AG04450 (cell line): ENCODE data around the gene ANKRD39. TPM values are rescaled to one million over a fixed set of nuclear protein-coding genes. Genes with fewer than 3 reads are reported as not detected.
"Not testable (repeated sequence)": the region's sequence is repeated elsewhere in the genome, so short reads cannot be mapped to it uniquely, and the experiment has no call there.

Source experiments
- CTCF ChIA-PET: fragments of 300-600, 350-600 bp; formaldehyde crosslinking; extraction: SDS; loops from one replicate; lab custom pipeline; 2022; ENCODE audit warnings: antibody characterized with exemption, inconsistent platforms; lab: Charles Lee
- POLR2A ChIA-PET: fragments of 350-600 bp; formaldehyde crosslinking; extraction: SDS; loops from one replicate; lab custom pipeline; 2021; ENCODE audit warnings: antibody characterized with exemption, inconsistent platforms; lab: Yijun Ruan, JAX
- DNase-seq: peaks from one replicate; pipeline ENCODE4 v3.0.0-alpha.2; 2011; ENCODE audit warnings: low read depth, low spot score
- H3K27ac ChIP-seq: one replicate; pipeline ENCODE4 v1.5.1; 2012; ENCODE audit warnings: low read depth, low read length, control low read depth
- H3K27me3 ChIP-seq: one replicate; pipeline ENCODE4 v1.6.0; 2012; ENCODE audit warnings: low read length; ENCODE audit not compliant: control insufficient read depth, insufficient read depth
- H3K4me3 ChIP-seq: 2 replicates; pipeline ENCODE4 v1.5.1; 2011; ENCODE audit warnings: mild to moderate bottlenecking, low read depth, low read length, control low read depth
- H3K9me3 ChIP-seq: 2 replicates; pipeline ENCODE4 v1.5.1; 2012; ENCODE audit warnings: low read length; ENCODE audit not compliant: control insufficient read depth, insufficient read depth
- polyA plus RNA-seq: library from polyadenylated mRNA; depleted of rRNA; stranded (reverse); fragments of >200 nt; gene quantifications from 2 replicates; pipeline ENCODE4 v1.2.3, GENCODE V29; 2011
- TF ChIP-seq, protein P1 (sequence below): IDR thresholded peaks from 2 replicates; pipeline ENCODE4 v1.5.1; 2011; ENCODE audit warnings: low read depth, low read length, control low read depth, inconsistent platforms

ANKRD39 gene
- polyA plus RNA-seq, 1 experiment, result 3.8 TPM

DNA sequence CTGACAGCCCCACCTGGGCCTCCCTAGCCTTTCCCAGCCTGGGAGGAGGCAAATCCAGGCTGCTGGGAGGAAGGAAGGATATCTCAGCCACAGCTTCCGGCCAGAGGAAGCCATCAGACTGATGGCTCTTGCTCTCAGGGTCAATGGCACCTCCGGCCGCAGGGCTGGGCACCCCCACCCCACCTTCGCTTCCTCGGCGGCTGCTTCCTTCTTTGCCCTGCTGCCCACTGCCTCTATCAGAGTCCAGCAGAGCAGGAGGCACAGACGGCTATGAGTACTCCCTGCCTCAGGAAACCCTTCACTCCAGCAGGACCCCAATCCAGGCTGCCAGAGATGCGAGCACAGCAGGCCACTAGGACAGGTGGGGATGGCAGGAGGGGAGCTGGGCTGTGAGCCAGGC lies 8.8 kb upstream of the ANKRD39 start:
- no peaks in the 10 kb centered on the region for H3K27me3 ChIP-seq
- H3K4me3 ChIP-seq, result peak overlapping the region; percentile 85
- H3K27ac ChIP-seq, result no peak overlapping the region
- no peak for DNase-seq
- ChIA-PET CTCF (interaction anchor here (1.3 to 3.4 kb wide), 2 partner anchors 9 to 86 kb away, joined by 3 to 60 read pairs; partner anchors contain the start of gene ANKRD39), POLR2A (no interaction called here)
- TF ChIP-seq, protein P1, sequence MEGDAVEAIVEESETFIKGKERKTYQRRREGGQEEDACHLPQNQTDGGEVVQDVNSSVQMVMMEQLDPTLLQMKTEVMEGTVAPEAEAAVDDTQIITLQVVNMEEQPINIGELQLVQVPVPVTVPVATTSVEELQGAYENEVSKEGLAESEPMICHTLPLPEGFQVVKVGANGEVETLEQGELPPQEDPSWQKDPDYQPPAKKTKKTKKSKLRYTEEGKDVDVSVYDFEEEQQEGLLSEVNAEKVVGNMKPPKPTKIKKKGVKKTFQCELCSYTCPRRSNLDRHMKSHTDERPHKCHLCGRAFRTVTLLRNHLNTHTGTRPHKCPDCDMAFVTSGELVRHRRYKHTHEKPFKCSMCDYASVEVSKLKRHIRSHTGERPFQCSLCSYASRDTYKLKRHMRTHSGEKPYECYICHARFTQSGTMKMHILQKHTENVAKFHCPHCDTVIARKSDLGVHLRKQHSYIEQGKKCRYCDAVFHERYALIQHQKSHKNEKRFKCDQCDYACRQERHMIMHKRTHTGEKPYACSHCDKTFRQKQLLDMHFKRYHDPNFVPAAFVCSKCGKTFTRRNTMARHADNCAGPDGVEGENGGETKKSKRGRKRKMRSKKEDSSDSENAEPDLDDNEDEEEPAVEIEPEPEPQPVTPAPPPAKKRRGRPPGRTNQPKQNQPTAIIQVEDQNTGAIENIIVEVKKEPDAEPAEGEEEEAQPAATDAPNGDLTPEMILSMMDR, result no peak
- no peaks in the 10 kb centered on the region; the same call in 1 of the 2 replicates for H3K9me3 ChIP-seq

DNA sequence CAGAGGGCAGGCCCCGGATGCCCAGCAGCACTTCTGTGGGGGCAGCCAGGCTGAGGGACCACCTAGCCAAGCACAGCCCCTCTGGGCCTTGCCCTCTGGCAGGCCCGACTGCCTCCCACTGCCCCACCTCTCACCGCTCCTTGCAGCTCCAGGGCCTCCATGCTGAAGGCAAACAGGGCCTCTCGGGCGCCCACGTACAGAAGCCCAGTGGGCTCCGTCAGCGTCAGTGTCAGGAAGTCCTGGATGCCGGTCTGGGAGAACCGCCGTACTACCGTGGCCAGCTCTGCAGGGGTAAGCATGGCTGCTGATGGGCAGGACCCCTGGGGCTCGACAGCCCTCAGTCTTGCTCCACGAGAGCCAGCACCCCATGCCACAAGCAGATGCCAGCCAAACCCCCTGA lies 8.3 kb upstream of the ANKRD39 start:
- Histone ChIP-seq H3K4me3 (no peak overlapping the region), H3K27ac (no peak overlapping the region), H3K9me3 (no peaks in the 10 kb centered on the region; the same call in 1 of the 2 replicates), H3K27me3 (no peaks in the 10 kb centered on the region)
- TF ChIP-seq, protein P1, result no peak
- ChIA-PET CTCF (no interaction called here), POLR2A (no interaction called here)
- no peak for DNase-seq

DNA sequence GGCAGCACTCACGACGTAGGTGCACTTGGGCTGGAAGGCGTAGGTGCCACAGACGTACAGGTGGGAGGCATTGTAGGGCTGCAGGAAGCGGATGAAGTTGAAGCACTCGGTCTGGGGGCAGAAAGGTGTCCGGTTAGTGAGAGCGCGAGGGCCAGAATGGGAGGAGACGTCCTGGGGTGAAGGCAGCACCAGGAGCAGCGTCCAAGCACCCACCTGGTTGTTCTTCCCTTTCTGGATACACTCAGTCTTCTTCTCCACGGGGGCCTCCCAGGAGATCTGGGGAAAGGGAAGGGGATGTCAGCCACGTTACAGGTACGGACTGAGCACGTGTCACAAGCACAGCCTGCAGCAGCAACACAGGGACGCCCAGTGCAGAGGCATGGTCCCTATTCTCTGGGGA lies 7.8 kb upstream of the ANKRD39 start:
- POLR2A ChIA-PET, result no interaction called here
- no peak overlapping the region for H3K27ac ChIP-seq
- CTCF ChIA-PET, result no interaction called here
- no peaks in the 10 kb centered on the region; the same call in 1 of the 2 replicates for H3K9me3 ChIP-seq
- H3K27me3 ChIP-seq, result no peaks in the 10 kb centered on the region
- no peak overlapping the region for H3K4me3 ChIP-seq
- DNase-seq, result no peak
- TF ChIP-seq, protein P1, result no peak

DNA sequence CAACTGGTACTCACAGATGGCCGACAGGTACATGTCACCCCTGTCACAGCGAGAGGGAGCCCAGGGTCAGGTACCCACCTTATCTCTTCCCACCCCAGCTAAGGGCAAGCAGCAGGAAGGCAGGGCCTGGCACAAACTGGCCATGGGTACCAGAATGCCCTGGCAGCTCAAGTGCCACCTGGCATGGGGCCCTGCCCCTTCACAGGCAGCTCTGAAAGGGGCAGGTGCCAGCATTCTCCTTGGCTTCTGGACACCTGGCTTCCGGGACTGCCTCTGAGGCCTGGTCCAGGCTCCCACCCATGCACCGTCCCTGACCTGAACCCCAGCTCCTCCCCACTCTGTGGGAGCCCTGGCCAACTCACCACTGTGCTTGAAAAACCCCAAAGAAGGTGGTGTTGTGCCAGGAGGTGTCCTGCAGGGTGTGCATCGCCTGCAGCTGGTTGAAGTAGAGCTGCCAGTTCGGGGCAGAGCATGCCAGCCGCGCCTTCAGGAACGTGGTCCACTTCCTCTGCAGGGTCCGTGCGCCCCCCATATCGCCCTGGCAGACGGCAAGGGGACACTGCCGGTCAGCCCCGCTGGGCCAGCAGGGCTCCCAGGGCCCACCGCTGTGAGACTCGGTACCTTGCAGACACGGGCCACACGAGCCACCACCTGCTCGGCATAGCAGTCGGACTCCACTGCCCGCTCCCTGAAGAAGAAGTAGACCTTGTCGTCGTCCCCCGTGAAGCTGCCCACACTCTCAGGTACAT lies 6.7 kb upstream of the ANKRD39 start:
- ChIA-PET CTCF (no interaction called here), POLR2A (no interaction called here)
- DNase-seq, result no peak
- Histone ChIP-seq H3K4me3 (no peak overlapping the region), H3K9me3 (no peaks in the 10 kb centered on the region; the same call in 1 of the 2 replicates), H3K27me3 (no peaks in the 10 kb centered on the region), H3K27ac (no peak overlapping the region)
- TF ChIP-seq, protein P1, result no peak

DNA sequence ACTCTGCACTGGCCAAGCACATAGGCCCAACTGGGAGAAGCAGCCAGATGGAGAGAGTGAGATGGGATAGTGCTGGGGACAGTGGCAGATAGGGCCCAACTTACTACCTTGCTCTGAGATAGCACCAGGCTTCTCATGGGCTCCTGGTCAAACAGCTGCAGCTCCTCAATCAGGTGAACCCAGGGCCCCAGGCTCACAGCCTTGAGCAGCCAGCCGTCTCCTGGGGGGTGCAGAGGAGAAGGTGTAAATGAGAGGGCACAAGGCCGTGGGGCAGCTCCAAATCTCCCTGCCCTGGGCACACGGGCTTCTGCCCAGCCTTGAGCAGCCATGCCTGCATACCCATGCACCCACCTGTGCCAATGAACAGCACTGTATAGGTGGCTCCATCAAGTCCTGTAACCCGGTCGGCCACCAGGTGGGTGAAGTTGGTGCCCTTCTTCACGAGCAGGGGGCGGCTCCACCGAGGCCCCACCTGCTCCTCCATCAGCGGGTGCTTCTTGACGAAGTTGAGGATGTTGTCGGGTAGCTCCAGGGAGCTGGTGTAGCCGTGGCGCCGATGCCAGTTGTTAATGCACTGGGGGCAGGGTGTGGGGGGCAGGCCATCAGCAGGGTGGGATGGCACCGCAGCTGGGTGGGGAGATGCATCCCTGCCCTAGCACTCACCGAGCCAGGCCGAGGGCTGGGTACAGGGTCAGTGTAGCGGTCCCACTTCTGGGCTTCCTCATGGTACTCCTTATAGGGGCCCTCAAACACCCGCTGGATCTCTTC lies 5.9 kb upstream of the ANKRD39 start:
- CTCF ChIA-PET, result no interaction called here
- H3K9me3 ChIP-seq, result no peaks in the 10 kb centered on the region; the same call in 1 of the 2 replicates
- no peaks in the 10 kb centered on the region for H3K27me3 ChIP-seq
- no peak for DNase-seq
- no peak overlapping the region for H3K4me3 ChIP-seq
- POLR2A ChIA-PET, result no interaction called here
- no peak overlapping the region for H3K27ac ChIP-seq
- TF ChIP-seq, protein P1, result no peak

DNA sequence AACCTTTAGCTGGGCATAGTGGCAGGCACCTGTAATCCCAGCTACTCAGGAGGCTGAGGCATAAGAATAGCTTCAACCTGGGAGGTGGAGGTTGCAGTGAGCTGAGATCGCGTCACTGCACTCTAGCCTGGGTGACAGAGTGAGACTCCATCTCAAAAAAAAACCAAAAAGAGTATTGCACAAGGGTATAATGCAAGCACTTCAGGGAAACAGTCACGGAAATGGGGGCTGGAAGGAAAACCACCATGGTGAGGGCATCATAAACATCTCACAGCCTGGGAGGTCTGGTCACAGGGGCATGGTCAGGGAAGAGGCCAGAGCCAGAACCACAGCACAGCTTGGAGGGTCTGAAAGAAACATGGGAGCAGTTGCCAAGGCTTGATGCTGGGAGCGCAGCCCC lies 5.2 kb upstream of the ANKRD39 start:
- H3K27me3 ChIP-seq, DNase-seq, CTCF ChIA-PET, H3K4me3 ChIP-seq, H3K27ac ChIP-seq, POLR2A ChIA-PET, H3K9me3 ChIP-seq: not testable (repeated sequence)
